Activated naive CD4-positive, alpha-beta T cell (primary cell): ENCODE measurements around the gene SLC9A7.

Experiments
- DNase-seq, 4 experiments: peaks; one replicate each; lab custom pipeline; 2025; lab: John Stamatoyannopoulos, UW

The SLC9A7 gene

DNA sequence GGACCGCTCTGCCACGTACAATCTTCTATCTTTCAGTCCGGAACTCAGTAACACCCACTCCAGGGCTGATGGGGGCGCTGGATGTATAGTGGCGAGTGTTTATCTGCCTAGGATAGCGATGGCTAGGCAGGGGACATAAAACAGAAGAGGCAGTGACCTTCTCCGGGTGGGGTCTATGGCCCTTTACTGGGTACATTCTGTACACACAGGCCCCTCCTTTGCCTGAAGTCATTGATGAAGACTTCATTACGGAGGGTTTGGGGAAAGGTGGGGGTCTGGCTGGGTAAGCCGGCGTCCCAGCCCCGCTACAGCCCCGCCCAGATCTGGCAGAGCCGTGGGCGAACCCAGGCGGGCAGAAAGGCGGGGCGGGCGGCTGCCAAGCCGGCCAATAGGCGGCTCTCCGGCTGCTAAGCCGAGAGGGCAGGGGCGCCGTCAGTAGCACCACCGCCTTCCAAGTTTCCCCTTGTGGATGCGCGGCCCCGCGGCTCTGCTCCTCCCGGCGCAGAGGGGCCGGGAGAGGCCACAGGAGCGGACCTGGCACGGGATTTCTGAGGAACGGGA lies 185.5 kb downstream of the SLC9A7 start, which contains the start of gene CHST7:
Gene CHST7 (plus strand): TSS at position 435 of the 561 bp plus-strand sequence. CDS start 167 bp downstream, outside the sequence.
- peak in 3 of 4 experiments; percentile 2 to 42 (median 6) for DNase-seq

DNA sequence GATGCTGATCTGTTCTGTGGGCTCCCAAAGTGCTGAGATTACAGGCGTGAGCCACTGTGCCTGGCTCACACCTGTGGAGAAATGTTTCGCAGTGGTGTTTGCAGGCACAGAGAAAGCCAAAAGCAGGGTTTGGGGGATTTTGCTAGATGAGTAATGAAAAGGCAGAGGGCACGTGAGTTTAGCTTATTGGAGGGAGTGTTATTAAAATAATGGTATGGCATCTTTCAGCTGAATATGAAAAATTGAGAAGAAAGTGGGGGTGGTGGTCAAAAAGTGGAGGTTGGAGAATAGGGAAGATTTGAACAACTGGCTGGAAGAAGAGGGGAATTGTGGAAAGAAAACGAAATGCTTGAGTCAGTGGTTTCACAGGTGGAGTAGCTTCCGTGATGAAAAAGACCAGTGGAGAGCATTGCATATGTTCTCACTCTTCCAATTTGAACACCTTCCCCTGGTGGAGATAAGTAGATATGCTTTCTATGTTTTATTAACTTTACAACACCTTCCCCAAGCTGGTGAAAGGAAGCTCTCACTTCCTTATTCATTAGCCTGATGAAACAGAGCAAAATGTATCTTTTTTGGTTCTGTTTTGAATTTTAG lies 186.5 kb downstream of the SLC9A7 start:
- DNase-seq = no peak

DNA sequence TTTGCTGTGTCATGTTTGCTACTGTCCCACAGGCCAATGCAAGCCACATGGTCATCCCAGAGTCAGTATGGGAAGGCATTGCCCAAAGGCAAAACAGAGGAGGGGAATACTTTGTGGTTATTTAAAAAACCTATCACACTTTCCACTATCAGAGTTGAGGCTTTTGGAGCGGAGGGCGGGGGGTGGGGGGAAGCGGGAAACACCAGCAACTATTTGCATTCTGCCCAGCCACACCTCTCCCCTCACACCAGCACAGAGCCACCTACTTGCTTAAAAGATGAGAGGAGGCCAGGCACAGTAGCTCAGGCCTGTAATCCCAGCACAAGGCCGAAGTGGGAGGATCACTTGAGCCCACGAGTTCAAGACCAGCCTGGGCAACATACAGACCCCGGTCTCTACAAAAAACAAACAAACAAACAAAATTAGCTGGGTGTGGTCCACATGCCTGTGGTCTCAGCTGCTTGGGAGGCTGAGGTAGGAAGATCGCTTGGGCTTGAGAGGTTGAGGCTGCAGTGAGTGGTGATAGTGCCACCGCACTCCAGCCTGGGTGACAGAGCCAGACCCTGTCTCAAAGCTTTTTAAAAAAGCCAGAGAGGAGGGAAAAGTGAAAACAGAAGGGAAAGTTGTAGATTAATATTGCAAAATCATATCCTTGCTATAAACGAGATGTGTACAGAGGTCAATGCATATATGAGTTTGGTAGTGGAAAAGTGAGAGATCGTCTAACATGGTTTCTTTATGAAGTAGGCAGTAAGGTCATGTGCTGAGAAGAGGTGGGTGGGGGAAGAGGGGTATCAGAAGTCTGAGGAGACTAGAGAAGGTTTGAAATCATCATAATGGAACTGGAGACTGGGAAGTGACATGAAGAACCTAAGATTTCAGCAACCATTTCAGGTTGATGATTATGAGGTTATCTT lies 187.2 kb downstream of the SLC9A7 start:
- no peak for DNase-seq

DNA sequence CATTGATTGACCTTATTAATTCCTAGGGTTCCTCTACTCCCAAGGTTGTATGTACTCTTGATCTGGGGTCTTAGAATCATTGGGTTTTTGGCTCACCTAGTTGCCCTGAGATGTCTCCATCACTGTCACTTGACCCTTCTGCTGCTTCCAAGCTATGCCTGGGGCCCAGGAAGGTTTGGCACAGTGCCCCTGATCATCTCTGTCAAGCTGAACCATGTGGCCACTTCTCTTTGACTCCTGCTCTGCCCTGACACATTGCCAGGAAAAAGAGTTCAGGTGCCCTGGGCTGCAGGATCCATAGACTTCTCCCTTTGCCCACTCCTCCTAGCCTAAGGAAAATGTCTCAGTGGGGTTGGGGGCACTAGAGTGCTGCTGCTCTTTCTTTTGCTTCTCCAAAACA lies 189.3 kb downstream of the SLC9A7 start:
- no peak for DNase-seq

DNA sequence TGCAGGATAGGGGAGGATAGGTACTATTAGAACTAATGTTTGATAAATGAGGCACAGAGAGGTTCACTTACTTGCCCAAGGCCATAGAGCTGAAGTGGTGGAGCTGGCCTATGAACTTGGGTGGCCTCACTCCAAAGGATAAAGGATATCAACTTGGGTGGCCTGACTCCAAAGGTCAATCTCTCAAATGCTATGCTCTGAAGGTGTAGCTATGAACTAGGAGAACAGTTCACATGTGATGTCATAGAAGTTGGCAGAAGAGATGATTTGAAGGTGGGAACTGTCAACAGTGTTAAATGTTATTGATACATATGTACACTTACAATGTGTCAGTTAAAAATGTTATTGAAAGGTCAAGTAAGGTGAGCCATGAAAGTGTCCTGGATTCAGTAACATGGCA lies 191.5 kb downstream of the SLC9A7 start:
- DNase-seq = no peak

DNA sequence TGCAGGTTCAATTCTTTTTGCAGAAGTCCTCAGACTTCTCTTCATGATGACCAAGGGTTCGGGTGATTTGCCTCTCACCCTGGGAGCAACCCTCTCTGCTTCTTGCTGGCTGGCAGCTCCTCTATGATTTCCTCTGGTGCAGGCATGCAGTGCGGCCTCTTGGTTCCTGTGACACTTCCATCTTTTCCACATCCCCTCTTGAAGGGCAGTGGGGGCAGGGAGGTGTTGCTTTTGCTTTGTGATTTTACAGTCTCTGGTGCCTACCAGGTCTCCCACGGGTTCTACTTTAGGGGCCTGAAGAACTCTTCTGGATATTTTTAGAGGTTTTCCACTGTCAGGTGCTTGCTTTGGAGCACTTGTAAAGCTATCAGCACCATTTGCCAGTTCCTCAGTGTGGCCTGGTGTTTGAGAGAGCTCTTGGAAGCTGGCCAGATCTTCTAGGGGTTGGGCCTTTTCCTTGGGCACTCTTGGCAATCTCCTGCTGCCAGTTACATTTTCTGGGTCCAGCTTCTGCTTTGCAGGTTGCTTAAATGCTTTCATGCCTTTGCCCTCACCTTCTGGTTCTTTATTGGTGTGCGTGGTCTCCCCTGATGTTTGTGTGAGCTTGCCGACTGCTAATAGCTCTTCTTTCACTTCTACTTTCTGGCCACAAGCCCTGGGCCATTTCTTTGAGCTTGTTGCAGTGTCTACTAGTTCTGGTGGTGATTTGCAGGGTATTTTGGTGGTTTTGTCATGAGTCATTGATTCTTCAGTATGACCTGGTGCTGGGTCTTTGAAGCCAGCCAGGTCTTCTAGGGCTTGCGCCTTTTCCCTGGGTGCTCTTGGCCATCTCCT lies 196.9 kb downstream of the SLC9A7 start:
- no peak for DNase-seq

DNA sequence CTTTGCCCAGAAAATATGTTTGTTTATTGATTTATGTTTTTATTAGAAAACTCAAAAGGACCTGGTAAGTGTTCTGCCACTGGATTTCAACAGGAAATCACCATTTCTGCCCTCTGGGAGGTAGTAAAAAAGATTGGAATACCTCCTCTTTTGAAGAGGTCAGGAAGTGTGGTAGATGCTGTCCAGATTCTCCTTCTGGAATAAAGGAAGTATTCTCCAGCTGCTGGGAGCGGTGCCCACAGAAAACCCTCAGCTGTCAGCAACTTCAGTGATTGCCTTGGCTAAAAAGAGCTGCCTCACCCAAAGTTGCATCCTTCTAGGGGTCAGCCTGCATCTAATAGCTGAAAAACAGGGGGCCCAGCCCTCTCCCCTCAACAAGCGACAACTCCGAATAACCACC lies 199.9 kb downstream of the SLC9A7 start:
- no peak for DNase-seq

DNA sequence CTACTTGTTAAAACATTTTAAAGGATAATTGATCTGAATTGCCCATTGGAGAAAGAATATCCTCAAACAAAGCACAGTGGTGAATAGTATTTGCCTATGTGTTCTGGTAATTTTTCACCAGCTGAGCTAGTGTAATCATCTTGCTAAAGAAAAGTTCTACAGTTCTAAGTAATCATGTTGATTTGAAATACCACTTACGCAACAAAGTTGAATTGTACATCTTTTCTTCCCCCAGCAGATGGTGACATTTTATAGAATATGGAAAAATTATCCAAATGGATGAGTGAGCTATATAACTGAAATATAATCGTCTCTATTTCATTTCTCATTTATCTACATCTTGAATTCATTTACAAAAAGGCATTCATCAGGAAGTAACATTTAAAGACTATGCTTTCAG lies 204.0 kb downstream of the SLC9A7 start:
- no peak for DNase-seq

DNA sequence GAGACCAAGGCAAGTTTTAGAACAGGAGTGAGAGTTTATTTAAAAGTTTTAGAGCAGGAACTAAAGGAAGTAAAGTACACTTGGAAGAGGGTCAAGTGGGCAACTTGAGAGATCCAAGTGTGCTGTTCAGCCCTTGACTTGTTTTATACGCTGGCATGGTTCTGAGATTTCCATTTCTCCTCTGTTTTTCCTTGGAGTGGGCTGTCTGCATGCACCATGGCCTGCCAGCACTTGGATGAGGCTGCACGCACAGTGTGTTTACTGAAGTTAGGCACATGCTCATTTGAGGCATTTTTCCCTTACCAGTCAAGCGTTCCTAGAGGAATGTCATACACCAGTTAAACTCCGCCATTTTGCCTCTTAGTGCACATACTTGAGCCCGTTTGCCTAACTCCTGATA lies 205.0 kb downstream of the SLC9A7 start:
- DNase-seq = no peak

DNA sequence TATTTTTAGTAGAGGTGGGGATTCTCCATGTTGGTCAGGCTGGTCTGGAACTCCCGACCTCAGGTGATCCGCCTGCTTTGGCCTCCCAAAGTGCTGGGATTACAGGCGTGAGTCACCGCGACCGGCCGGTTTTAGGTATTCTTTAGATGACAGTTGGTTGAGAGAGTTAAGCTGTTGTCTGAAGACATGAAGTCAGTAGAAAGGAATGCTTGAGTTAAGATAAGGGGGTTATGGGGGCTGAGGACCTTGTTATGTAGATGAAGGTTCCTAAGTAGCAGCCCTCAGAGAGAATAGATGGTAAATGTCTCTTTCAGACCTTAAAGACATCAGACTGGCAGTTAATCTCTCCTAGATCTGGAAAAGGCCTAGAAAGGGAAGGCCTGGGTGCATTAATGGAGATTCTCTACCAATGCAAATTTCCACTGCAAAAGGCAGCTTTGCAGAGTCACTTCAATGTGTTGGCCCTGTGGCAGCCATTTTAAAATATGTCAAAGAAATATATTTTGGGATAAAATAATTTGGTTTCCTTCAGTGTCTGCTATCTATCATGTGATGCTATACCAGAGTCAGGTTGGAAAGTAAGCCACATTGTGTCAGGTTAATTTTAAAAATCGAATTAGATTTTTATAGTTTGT lies 207.3 kb downstream of the SLC9A7 start:
- DNase-seq = no peak

DNA sequence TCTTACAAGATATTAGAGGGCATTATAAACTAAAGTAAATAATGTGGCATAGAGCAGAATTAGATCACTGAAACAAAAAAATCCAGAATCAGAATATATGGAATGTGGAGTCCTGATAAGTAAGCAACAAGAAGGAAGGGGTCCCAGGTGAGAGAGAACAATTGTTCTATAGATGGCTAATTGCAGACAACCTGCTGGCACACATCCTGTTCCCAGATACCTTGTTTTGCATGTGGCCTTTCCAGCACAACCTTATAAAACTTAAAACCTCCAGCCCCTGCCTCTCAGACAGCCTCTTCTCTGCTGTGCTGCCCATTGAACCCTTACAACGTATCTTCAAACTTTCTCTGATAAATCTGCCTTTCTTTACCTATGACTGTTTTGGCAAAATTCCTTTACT lies 209.0 kb downstream of the SLC9A7 start:
- DNase-seq = no peak
